Stomach (tissue), 9 donors: ENCODE results near the gene FKBP1B. TPM values are rescaled to one million over a fixed set of nuclear protein-coding genes. Genes with fewer than 3 reads are reported as not detected.
A peak's percentile ranks its signal among the peaks of the same experiment; 100 is the strongest.
"Not testable (repeated sequence)": the region's sequence is repeated elsewhere in the genome, so short reads cannot be mapped to it uniquely, and the experiment has no call there.

Experiments
- DNase-seq, 2 donors: peaks; one replicate each; pipeline versions ENCODE4 v3.0.0 to v3.0.0-alpha.2; 2013 to 2019
- H3K27ac ChIP-seq, 5 donors: fragments of 200-600 bp in 4 of 5; sonication (generic) in 4 of 5; one replicate each; pipeline ENCODE4 v1.5.1; 2013 to 2019; ENCODE audit warnings: mild to moderate bottlenecking in 1 of 5, moderate library complexity in 1 of 5
- H3K27me3 ChIP-seq, 3 donors: fragments of 200-600 bp; sonication (generic); one replicate each; pipeline ENCODE4 v1.5.1; 2017 to 2019; ENCODE audit warnings: mixed run types in 1 of 3
- H3K36me3 ChIP-seq, 4 donors: fragments of 200-600 bp; sonication (generic); 1 replicate in 3 of 4; 2 replicates in 1 of 4; pipeline ENCODE4 v1.5.1; 2016 to 2019
- H3K4me1 ChIP-seq, 4 donors: fragments of 200-600 bp; sonication (generic); one replicate each; pipeline ENCODE4 v1.5.1; 2016 to 2019
- H3K4me3 ChIP-seq, 4 donors: fragments of 200-600 bp; sonication (generic) in 3 of 4; one replicate each; pipeline ENCODE4 v1.5.1; 2016 to 2019; ENCODE audit warnings: mild to moderate bottlenecking in 1 of 4
- H3K9me3 ChIP-seq, 4 donors: fragments of 200-600 bp; sonication (generic); one replicate each; pipeline ENCODE4 v1.5.1; 2016 to 2019
- CTCF ChIP-seq, 7 experiments: fragments of 450-650 bp in 4 of 7; fragments of 200-600 bp in 3 of 7; sonication (generic) in 3 of 7; IDR thresholded peaks; one replicate each; pipeline ENCODE4 v1.5.1; 2016 to 2019; ENCODE audit warnings: antibody characterized with exemption in 7 of 7, control low read depth in 2 of 7, mild to moderate bottlenecking in 1 of 7
- EP300 ChIP-seq: sonication (generic); formaldehyde crosslinking; IDR thresholded peaks from one replicate; pipeline ENCODE4 v1.6.1; 2017; ENCODE audit warnings: antibody characterized with exemption
- POLR2A ChIP-seq, 4 donors: fragments of 450-650 bp; IDR thresholded peaks; one replicate each; pipeline ENCODE4 v1.6.1; 2016; ENCODE audit warnings: antibody characterized with exemption in 4 of 4, control low read depth in 2 of 4, mild to moderate bottlenecking in 1 of 4, moderate library complexity in 1 of 4
- POLR2AphosphoS5 ChIP-seq, 3 donors: sonication (generic); formaldehyde crosslinking; IDR thresholded peaks; one replicate each; pipeline ENCODE4 v1.6.1; 2016; ENCODE audit warnings: antibody characterized with exemption in 3 of 3
- WGBS, 5 donors: extraction: QIAGEN DNeasy Blood & Tissue Kit in 3 of 5; methylation state at CpG; one replicate each; pipeline versions ENCODE4 v1.1.5 to v1.1.7; 2013 to 2018; 5-methylcytosine and 5-hydroxymethylcytosine counted together
- intact Hi-C: fragments of 100-400 bp; cut with DNase I; formaldehyde crosslinking; loops from one replicate; pipeline ENCODE4 v1.15.1; 2023; ENCODE audit warnings: low total_unique reads
- polyA plus RNA-seq, 3 donors: library from polyadenylated mRNA; stranded (reverse); fragments of 200-250 nt; gene quantifications; one replicate each; pipeline ENCODE4 v1.2.3, GENCODE V29; 2013
- small RNA-seq, 4 donors: library from RNA; depleted of rRNA; stranded (forward); fragments of <200 nt; gene quantifications; one replicate each; pipeline ENCODE3, GENCODE V24; 2016
- total RNA-seq, 5 donors: library from RNA; depleted of rRNA; stranded (reverse); fragments of >200 nt; gene quantifications; one replicate each; pipeline versions ENCODE4 v1.1.0 to v1.2.3, GENCODE V29; 2014 to 2016
- donor health status: healthy with polysubstance abuse.
- donor health status: Bipolar disorder and iron deficiency.
- donor health status: healthy.

The FKBP1B gene
- total and polyA plus RNA-seq, 8 donors, result 1.3 to 34.3 (median 13.6) TPM; not detected in 1

GRCh38 chr2:24107336-24107735 lies 57.8 kb downstream of the FKBP1B start:
- H3K36me3 ChIP-seq, result peaks cover 0 to 18% (median 12%) of the 10 kb centered on the region in 4 donors
- no peak for TF ChIP-seq EP300
- TF ChIP-seq POLR2A (IDR thresholded peaks at IDR 0.05), result no peak
- TF ChIP-seq CTCF (IDR thresholded peaks at IDR 0.05), result no peak
- H3K27me3 ChIP-seq, result no peaks in the 10 kb centered on the region
- H3K4me1 ChIP-seq, result no peaks in the 10 kb centered on the region
- 44 to 96% (median 54%) methylated on average over 1 of the region's 1 CpG for WGBS, 5 donors
- peaks cover 0 to 7% (median 0%) of the 10 kb centered on the region in 4 donors for H3K9me3 ChIP-seq
- intact Hi-C loops, result no loop called here
- H3K4me3 ChIP-seq, result no peak overlapping the region
- no peak overlapping the region for H3K27ac ChIP-seq
- DNase-seq, result no peak

- H3K27ac ChIP-seq, DNase-seq, intact Hi-C loops, H3K4me3 ChIP-seq, H3K9me3 ChIP-seq, H3K27me3 ChIP-seq, H3K4me1 ChIP-seq, H3K36me3 ChIP-seq: not testable (repeated sequence)
- 85 to 100% (median 96%) methylated on average over 1 of the region's 1 CpG for WGBS, 5 donors
These were observed 59.9 kb downstream of the FKBP1B start for GRCh38 chr2:24109431-24109830.

GRCh38 chr2:24110660-24111303 lies 61.2 kb downstream of the FKBP1B start:
- TF ChIP-seq POLR2A (IDR thresholded peaks at IDR 0.05), result no peak
- no peak for TF ChIP-seq POLR2AphosphoS5 (IDR thresholded peaks at IDR 0.05)
- no peak for TF ChIP-seq EP300
- TF ChIP-seq CTCF (IDR thresholded peaks at IDR 0.05), result no peak
- Histone ChIP-seq H3K36me3 (peaks cover 0 to 12% (median 4%) of the 10 kb centered on the region in 4 donors), H3K4me1 (no peaks in the 10 kb centered on the region), H3K27ac (no peak overlapping the region), H3K27me3 (no peaks in the 10 kb centered on the region), H3K9me3 (peaks cover 0 to 7% (median 6%) of the 10 kb centered on the region in 4 donors), H3K4me3 (no peak overlapping the region)
- no peak for DNase-seq
- intact Hi-C loops, result no loop called here
- 71 to 82% (median 79%) methylated on average over 7 of the region's 7 CpGs for WGBS, 5 donors

GRCh38 chr2:24111407-24111901 lies 61.9 kb downstream of the FKBP1B start:
- 70 to 83% (median 78%) methylated on average over 2 of the region's 2 CpGs for WGBS, 5 donors
- no peaks in the 10 kb centered on the region for H3K4me1 ChIP-seq
- no peaks in the 10 kb centered on the region for H3K27me3 ChIP-seq
- H3K27ac ChIP-seq, result no peak overlapping the region
- DNase-seq, result peak in 1 of 2 donors; percentile 16
- peaks cover 0 to 16% (median 6%) of the 10 kb centered on the region in 4 donors for H3K36me3 ChIP-seq
- TF ChIP-seq POLR2A (IDR thresholded peaks at IDR 0.05), result no peak
- TF ChIP-seq EP300, result no peak
- TF ChIP-seq POLR2AphosphoS5 (IDR thresholded peaks at IDR 0.05), result no peak
- TF ChIP-seq CTCF (IDR thresholded peaks at IDR 0.05), result no peak
- intact Hi-C loops, result no loop called here
- H3K4me3 ChIP-seq, result no peak overlapping the region
- H3K9me3 ChIP-seq, result peaks cover 0 to 7% (median 5%) of the 10 kb centered on the region in 4 donors

Small RNAs within 50 kb of the gene (small RNA-seq; reads per million reads assigned to genes)
- 0 reads per million in 4 donors for gene RNU6-370P

Other genes starting within 250 kb of the FKBP1B start
- gene ATAD2B, start 122.6 kb upstream of the FKBP1B start, total RNA-seq, result 10 to 100 TPM; 13.4 to 67.0 (median 42.6) TPM
- 1 to 10 TPM; 2.0 to 4.3 (median 2.2) TPM for gene ATAD2B, start 122.6 kb upstream of the FKBP1B start, polyA plus RNA-seq
- 10 to 100 TPM in 3 of 5 donors, 1 to 10 TPM in 2; 3.6 to 53.6 (median 11.1) TPM for gene UBXN2A, start 109.3 kb upstream of the FKBP1B start, total RNA-seq
- gene UBXN2A, start 109.3 kb upstream of the FKBP1B start, polyA plus RNA-seq, result 1 to 10 TPM; 4.4 to 8.9 (median 6.4) TPM
- not detected for gene MFSD2B, start 39.7 kb upstream of the FKBP1B start, total RNA-seq
- gene MFSD2B, start 39.7 kb upstream of the FKBP1B start, polyA plus RNA-seq, result under 1 TPM in 2 of 3 donors, not detected in 1; 0.12 to 0.61 TPM
- gene WDCP, start 2.4 kb upstream of the FKBP1B start, total RNA-seq, result 10 to 100 TPM in 1 of 5 donors, 1 to 10 TPM in 4; 1.2 to 25.9 (median 4.9) TPM
- gene WDCP, start 2.4 kb upstream of the FKBP1B start, polyA plus RNA-seq, result 1 to 10 TPM; 1.5 to 2.0 (median 1.8) TPM
- gene SF3B6, start 26.6 kb downstream of the FKBP1B start, total RNA-seq, result 100 to 1,000 TPM in 1 of 5 donors, 10 to 100 TPM in 4; 18.8 to 121 (median 40.7) TPM
- gene SF3B6, start 26.6 kb downstream of the FKBP1B start, polyA plus RNA-seq, result 100 to 1,000 TPM; 125 to 139 (median 126) TPM
- 100 to 1,000 TPM in 1 of 5 donors, 10 to 100 TPM in 3, 1 to 10 TPM in 1; 9.3 to 103 (median 38.7) TPM for gene TP53I3, start 35.1 kb downstream of the FKBP1B start, total RNA-seq
- 10 to 100 TPM; 23.7 to 66.6 (median 47.0) TPM for gene TP53I3, start 35.1 kb downstream of the FKBP1B start, polyA plus RNA-seq
- gene PFN4, start 73.6 kb downstream of the FKBP1B start, total RNA-seq, result 1 to 10 TPM in 1 of 5 donors, not detected in 4; 1.8 TPM
- under 1 TPM in 2 of 3 donors, not detected in 1; 0.48 to 0.56 TPM for gene PFN4, start 73.6 kb downstream of the FKBP1B start, polyA plus RNA-seq
- 10 to 100 TPM in 3 of 5 donors, 1 to 10 TPM in 1, not detected in 1; 8.5 to 43.2 (median 26.0) TPM for gene FAM228B, start 73.7 kb downstream of the FKBP1B start, total RNA-seq
- gene FAM228B, start 73.7 kb downstream of the FKBP1B start, polyA plus RNA-seq, result 10 to 100 TPM in 2 of 3 donors, 1 to 10 TPM in 1; 8.4 to 15.9 (median 11.9) TPM
- gene FAM228A, start 125.3 kb downstream of the FKBP1B start, total RNA-seq, result 1 to 10 TPM in 2 of 5 donors, not detected in 3; 1.3 to 1.7 TPM
- 1 to 10 TPM in 1 of 3 donors, under 1 TPM in 2; 0.23 to 2.3 (median 0.50) TPM for gene FAM228A, start 125.3 kb downstream of the FKBP1B start, polyA plus RNA-seq